ENCODE measurements around the gene DENND2D.

The DENND2D gene, protein sequence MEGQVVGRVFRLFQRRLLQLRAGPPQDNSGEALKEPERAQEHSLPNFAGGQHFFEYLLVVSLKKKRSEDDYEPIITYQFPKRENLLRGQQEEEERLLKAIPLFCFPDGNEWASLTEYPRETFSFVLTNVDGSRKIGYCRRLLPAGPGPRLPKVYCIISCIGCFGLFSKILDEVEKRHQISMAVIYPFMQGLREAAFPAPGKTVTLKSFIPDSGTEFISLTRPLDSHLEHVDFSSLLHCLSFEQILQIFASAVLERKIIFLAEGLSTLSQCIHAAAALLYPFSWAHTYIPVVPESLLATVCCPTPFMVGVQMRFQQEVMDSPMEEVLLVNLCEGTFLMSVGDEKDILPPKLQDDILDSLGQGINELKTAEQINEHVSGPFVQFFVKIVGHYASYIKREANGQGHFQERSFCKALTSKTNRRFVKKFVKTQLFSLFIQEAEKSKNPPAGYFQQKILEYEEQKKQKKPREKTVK

DNA sequence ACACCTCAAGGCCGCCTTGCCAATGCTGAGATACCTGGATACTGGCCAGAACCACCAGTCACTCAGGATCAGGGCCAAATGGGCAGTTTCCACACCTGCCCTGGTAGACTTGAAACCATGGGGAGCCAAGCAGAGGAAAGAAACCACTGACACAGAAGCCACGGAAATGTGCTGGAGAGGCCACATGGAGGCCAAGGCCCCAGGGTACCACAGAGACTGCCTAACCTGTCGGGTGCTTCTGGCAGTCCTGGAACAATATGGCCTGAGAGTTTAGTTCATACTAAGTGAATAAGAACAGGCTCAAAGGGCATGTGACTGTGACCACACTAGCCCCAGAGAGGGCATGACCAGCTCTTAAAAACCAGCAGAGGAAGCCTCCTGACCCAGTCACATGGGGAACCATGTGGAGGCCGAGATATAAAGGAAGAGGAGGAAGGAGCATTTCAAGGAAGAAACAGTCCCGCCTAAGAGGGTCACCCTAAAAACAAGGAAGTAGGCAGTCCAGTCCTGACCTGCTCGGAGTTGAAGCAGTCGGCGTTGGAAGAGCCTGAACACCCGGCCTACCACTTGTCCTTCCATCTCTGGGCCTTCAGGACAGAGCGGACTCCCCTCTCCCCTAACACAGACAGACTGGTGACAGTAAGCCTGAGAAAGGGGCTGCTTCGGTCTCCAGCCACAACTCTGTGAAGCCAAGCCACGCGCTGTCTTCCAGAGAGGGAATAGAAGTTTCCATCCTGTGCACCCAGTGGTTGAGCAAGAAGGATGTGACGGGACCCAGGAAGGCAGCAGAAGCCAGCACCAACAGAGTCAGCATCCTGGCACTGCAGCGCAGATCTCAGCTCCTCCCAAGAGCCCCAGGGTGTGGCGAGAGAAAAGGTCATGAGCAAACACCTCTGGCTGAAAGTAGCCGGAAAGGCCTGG is at the start of gene DENND2D:
Gene DENND2D (minus strand): TSS at position 766 of the 921 bp plus-strand sequence. CDS start 187 bp downstream, at position 579.
- no peak for DNase-seq

DNA sequence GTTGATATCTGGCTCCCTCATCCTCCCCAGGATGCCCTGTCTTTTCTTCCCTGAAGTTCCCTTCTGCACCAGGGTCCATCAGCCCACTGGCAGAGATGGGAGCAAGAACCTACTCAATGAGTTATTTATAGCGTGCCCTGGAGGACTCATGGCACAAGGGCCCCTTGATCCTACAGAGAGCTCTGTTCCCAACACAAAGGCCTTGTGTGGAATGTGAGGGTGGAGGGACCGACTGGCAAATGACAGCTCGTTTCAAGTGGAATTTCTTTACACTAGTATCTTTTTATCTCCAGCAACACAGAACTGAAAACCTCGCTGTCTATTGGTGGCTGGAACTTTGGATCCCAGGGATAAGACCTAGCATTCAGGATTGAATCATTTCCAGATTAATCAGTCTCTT is 49.5 kb upstream of the DENND2D start:
- DNase-seq = no peak

DNA sequence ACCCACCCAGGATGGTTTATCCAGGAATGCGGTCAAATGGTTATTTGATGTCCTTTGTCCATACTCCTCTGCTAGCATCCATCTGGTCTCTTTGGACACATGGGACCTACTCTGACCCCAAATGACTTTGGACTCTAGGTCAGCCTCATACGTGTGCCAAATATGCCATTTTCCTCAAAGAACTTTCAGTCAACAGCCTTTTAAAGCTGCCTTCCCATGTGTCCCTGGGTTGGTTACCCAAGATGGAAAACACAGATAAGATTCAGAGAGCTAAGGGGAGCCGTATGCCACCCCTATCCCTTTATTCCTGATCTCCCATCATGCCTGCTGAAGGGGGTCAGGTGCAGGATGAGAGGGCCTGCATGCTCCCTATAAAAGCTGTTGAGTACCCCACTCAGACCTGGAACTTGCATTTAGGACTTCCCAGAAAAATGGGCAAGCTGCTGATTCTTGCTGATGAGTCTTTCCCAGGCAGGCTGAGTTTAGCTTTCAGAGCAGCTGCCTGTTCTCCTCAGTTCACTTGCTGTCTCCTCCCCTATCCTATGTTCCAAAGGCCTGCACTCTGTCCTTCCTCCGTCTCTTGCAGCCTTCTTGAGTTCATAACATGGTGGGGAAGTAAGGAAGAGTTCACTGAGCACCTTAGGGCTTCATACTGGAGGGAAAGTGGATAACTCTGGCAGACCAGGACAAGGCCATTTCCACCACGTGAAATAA is 46.8 kb upstream of the DENND2D start:
- no peak for DNase-seq

DNA sequence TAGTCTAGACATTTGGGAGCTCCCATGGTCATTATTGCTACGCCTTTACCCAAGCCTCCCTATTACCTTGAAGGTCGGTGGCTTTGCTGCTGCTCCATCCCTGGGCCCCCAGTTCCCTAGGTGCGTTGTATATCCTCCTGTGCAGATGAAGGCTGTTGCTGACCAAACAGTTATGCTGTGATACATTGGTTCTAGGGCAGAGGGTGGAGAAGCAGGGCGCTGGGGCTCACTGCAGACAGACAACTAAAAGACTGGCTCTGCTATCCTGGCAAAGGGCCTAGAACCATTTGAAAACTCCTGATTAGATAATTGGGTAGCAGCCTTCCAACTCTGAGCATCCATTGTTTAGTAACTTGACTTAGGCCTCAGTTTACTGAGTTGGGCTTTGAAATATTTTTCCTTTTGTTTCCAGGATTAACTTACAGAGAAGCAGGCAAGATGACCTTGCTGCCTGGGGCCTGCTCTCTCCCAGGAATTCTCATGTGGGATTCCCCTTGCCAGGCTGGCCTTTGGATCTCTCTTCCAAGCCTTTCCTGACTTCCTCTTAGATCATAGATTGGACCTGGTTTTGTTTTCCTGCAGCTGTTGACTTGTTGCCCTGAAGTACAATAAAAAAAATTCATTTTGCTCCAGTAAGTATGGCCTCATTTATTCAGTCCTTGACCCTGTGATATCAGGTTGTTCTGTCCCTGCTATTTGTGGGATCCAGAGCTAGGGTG is 42.5 kb upstream of the DENND2D start:
- DNase-seq = no peak

DNA sequence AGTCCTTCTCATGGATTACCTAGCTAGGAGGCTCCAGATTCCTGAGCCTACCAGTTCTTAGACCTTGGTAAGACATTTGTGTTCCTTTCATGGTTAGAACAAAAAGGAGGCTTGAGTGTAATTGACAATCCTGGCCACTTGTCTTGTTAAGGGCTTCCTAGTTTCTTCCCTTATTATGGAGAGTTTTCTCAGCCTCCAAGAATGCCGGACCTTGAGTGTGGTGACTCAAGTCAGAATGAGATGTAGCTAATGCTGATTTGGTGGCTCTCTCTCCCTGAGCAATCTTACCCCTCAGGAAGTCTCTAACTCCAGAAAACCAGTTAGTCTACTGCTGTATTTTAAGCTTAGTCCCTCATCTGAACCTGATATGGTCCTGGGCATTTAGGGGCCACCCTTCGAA is 41.4 kb upstream of the DENND2D start:
- no peak for DNase-seq

DNA sequence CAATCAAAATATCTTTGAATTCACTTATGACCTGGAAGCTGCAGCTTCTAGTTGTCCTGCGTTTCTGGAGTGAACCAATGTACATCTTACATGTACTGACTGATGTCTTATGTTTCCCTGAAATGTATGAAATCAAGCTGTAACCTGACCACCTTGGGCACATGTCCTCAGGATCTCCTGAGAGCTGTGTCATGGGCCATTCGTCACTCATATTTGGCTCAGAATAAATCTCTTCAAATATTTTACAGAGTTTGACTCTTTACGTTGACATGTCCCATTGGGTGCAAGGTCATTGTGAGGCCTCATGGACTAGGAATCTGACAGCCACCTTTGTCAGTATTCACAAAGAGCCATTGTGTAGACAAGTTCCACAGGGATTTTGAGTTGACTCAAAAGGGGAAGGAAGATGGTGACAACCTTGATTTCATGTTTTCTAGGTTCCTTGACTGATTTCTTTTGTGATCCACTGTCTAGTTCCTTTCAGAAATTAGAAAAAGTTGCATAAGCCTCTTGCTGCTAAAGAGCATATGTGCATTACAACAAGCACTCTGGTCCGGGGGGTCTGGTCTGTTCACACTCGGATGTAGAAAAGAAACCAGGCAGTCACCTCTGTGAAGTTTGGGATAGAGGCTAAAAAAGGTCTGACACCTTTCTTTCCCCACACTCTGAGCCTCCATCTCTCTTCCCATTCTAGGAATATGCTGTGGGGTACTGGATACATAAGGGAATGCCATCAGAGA is 37.8 kb upstream of the DENND2D start:
- DNase-seq = no peak

DNA sequence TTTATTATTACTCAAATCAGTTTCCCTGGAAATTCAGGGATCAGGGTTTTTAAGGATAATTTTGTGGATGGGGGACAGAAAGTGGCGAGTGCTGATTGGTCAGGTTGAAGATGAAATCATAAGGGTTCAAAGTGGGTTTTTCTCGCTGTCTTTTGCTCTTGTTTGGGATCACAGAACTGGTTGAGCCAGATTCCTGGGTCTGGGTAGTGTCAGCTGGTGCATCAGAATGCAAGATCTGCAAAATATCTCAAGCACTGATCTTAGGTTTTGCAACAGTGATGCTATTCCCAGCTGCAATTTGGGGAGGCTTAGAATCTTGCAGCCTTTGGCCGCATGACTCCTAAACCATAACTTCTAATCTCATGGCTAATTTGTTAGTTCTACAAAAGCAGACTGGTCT is 36.4 kb upstream of the DENND2D start:
- no peak for DNase-seq

DNA sequence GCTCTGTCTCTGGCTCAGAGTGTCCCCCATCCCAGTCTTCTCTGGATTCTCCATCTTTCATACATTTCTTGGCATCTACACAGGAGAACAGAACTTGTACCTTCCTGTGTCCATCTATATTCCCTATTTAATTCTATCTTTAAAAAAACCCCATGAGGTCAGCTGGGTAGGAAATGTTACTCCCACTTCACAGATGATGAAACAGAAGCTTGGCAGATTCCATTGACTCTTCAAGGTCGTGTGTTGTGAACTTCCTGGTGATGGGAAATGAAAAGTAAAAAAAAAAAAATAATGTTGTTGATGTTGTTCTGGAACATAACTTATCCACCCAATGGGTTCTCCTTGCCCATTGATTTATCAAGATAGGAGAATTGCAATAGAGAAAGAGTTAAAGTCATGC is 35.9 kb upstream of the DENND2D start:
- DNase-seq = no peak

DNA sequence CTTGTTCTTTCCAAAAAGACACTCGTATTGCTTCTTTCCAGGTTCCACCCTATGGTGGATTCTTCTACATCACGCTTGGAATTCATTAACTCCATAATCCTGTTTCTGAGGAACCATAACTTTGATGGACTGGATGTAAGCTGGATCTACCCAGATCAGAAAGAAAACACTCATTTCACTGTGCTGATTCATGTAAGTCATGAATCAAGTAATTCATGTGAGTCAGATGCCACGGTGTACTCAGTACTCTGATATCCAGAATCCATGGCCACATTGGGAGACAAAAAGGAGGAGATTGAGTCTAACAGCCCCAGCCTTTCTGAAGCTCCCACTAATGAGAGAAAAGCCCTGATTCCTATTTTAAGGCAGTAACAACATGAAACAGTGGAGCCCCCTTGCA is 34.4 kb upstream of the DENND2D start:
- no peak for DNase-seq

DNA sequence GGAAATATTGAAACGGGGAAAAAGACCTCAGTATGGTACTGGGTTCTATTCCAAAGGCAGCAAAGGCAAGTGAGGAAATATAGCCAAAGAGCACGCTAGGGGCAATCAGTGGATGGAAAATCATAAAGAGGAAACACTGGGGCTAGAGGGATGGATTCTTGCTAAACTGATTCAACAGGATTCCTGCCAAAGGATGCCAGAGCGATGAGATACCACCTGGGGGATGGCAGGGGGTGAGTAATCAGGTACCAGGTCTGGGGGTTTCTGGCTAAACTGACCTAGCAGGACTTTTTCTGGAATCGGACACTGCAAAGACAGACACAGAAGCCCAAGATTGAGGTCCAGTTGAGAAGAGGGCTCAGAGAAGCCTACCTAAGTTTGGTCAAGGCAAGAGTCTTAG is 33.8 kb upstream of the DENND2D start:
- DNase-seq = no peak

DNA sequence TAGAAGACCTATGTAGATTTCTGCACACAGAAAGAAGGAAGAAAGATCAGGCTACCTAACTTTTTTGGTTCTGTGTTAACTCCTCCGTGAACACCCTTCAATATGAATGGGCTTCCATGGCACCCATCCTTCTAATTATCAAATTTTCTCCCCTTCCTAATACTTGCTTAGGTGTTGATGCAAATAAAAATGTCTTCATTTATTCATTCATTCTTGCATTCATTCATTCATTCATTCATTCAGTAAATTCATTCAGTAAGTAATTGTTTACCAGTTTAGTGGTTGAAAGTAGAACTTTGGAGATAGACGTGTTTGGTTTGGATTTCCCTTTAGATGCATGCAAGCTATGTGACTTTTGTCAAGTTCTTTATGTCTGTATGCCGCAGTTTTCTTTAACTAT is 31.7 kb upstream of the DENND2D start:
- no peak for DNase-seq

DNA sequence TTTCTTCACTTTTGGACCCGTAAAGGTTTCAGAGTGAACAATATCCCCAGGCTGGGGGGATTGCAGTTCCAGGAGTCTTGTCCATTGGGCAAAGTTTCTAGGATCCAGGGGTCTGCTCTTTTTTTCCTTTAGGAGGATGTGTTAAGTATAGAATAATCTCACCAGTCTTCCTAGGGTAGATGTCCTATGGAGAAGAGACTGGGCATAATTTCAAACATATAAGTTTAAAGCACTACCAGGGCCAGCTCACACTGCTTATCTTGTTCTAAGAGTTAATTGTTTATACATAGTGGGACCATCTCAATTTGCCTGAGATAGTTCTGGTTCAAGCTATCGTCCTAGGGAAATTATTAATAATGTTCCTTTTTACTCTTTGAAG is 28.3 kb upstream of the DENND2D start:
- no peak for DNase-seq

DNA sequence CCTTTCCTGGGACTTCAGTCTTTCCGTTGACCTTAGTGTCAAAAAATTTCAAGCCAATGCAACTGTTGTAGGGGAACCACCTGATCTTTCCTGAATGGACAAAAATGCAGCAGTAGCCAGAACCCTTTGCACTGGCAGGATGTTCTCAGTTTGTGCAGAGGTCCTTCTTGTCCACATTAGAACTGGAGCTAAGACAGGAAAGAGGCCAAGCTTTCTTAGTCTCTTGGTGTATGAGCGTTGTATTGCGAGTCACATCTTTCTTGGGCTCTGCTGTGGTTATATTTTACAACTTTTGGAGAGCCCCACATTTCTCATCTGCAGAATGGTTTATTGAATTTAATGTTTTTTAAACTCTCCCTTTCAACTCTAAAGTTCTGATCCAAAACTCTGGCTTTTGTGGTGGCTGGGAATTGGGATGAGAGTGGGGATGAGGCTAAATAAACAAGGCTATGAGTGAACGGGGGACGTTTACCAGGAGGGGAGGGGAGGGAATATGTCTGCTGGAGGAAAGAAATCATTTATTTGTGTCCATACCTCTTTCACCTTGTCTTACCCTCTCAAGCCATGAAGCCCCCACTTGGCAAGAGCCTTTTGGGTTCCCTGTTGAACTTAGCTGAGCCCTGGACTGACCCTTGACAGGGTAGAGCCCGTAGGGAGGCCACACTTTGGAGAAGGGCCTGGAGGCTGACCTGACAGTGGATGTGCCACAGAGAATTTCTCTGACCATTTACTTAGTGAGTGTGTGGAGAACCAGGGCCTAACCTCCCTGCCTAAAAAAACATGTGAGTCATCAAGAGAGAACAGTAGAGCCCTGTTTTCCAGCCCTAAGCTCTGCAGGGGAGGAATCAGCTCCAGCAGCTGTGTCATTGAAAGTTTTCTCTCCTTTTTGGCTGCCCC is 27.7 kb upstream of the DENND2D start:
- DNase-seq = no peak

DNA sequence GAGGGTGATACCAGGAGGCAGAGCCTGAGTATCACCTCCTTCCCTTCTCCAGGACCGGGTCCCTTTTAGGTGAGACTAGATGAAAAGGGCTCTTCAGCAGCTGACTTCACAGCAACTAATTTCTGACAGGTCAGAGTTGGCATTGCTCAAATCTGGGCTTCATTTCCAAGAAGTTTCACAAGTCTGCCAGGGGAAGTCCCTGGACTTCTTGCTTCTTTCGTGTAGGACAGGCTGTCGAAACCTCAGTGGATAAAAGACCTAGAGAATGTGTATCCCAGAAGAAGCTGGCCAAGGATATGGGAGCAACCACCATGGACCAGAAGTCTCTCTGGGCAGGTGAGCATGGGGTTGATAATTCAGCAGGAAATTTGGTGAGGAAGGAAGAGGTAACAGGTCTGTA is 27.0 kb upstream of the DENND2D start, which contains the start of gene CHI3L2:
Gene CHI3L2 (plus strand): TSS at position 280 of the 400 bp plus-strand sequence. CDS start 17 bp downstream, at position 297.
- no peak for DNase-seq

DNA sequence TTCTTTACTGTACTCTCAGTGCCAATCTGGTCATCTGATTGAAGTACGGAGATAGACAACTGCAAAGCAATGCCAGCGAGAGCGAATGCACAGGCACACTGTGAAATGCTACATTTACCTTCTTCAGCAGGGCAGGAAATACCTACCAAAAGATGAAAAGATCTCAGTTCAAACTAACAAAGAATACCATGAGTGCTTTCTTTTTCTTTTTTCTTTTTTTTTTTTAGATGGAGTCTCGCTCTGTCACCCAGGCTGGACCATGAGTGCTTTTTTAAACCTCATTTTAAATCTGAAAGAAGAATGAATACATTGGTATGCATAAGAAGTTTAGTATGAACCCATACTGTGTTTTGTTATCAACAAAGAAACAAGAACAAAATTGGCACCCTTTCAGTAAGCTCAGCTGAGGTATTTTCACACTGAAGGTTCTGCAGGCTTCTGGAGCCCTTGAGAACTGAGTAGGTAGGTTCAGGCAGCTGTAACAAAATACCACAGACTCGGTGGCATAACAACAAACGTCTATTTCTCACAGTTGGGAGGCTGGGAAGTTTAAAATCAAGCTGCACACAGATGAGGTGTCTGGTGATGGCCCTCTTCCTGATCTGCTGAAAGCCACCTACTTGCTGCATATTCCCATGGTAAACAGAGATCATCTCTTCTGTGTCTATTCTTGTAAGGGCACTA is 25.4 kb upstream of the DENND2D start:
- DNase-seq = no peak

DNA sequence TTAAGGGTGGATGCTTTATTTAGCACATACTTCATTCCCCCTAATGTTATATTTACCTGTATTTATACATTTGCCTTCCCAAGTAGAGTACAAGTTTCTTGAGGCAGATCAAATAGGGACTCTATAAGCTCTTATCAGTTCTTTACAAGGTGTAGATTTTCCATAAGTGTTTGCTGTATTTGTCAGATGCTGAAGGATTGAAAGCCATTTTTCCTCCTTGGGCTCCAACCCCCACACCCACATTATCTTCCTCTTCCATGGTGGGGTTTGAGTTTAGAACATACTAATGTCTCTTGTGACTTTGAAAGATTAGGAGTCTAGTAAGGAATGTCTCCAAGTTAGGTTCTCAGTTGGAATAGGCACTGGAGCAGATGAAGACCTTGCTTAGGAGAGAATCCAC is 24.6 kb upstream of the DENND2D start:
- DNase-seq = no peak

DNA sequence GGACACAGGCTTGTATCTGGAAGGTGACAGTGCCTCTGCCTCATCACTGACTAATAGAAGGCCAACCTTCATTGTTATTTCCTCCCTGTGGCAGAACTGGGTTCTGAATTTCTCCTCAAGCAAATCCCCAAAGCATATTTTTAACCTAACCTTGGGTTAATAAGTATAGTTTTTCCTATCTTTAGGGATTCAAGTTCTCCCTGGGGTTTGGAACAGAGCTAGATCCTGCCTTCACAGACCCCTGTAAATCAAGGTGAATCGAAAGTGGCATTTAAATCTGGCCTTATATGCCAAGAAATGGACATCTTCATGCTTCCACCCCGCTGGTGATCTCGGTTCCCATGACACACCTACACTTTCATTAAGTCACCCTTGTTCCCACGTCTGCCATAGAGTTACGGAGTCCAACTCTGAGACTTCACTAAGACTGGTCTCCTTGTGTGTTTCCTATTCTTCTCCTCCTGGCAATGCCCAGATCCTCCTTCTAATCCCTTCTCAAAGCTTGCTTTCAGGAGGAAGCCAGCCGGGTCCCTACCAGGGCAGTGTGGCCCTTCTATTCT is 22.8 kb upstream of the DENND2D start:
- DNase-seq = no peak

DNA sequence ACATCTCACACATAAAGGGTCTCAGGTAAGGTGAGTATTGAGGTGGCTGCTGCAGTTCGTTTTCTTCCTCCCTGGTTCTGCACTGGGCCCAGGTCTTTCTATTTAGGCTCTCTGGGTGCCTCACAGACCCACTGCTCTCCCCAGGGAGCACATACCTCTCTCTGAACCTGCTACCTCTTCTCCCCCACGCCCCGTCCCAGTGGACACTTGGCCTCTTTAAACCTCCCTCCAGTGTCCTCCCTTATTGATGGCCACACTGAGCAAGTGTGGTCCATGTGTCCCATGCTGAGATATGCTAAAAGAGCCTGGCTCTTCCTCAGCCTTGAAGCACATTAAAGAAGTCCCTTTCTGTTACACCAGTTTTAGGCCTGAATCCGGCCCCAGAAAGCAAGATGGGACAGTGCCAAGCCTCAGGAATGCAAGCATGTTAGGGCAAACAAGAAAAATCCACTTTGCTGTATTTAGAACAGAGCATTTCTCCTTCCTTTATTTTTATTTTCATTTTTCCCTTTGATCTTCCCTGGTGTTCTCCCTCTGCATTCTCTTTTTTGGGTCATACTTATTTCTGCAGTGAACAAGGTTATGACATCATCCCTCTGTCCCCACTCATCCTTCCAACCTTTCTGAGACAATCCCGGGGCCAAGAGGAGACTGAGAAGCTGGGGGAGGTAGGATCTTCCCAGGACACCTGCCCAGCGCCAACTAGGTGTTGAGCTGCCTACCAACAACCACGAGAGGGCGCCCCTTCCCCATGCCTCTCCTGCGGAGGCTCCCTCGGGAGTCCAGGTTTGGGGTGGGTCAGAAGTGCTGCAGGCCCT is 22.1 kb upstream of the DENND2D start:
- peak; percentile 47 for DNase-seq

Data from NCI-H2171 treated with DMSO at 0.1 percent for 48 hours (cell line).